Transverse colon (tissue), 4 donors: ENCODE data around the gene AFF1. TPM values are rescaled to one million over a fixed set of nuclear protein-coding genes. Genes with fewer than 3 reads are reported as not detected.

Source experiments
- DNase-seq: peaks from one replicate; pipeline ENCODE4 v3.0.0-alpha.2; 2019
- H3K27ac ChIP-seq, 4 donors: fragments of 200-600 bp; sonication (generic); 2 replicates each; pipeline ENCODE4 v1.5.1; 2016 to 2018; ENCODE audit warnings: inconsistent platforms in 4 of 4
- H3K27me3 ChIP-seq: fragments of 200-600 bp; sonication (generic); 2 replicates; pipeline ENCODE4 v1.5.1; 2017; ENCODE audit warnings: inconsistent platforms
- H3K36me3 ChIP-seq, 4 donors: fragments of 200-600 bp; sonication (generic); 2 replicates each; pipeline ENCODE4 v1.5.1; 2017 to 2019; ENCODE audit warnings: inconsistent platforms in 4 of 4
- H3K4me1 ChIP-seq, 4 donors: fragments of 200-600 bp; sonication (generic); 2 replicates each; pipeline ENCODE4 v1.5.1; 2017 to 2020; ENCODE audit warnings: inconsistent platforms in 4 of 4
- H3K4me3 ChIP-seq, 4 donors: fragments of 200-600 bp; sonication (generic); 1 replicate in 1 of 4; 2 replicates in 3 of 4; pipeline versions ENCODE4 v1.5.1 to v1.6.1; 2017 to 2019; ENCODE audit warnings: inconsistent platforms in 4 of 4
- H3K9me3 ChIP-seq, 2 donors: fragments of 200-600 bp; sonication (generic); 2 replicates each; pipeline ENCODE4 v1.5.1; 2017 to 2019; ENCODE audit warnings: inconsistent platforms in 2 of 2
- EP300 ChIP-seq: sonication (generic); formaldehyde crosslinking; IDR thresholded peaks from one replicate; pipeline ENCODE4 v1.6.1; 2017; ENCODE audit warnings: antibody characterized with exemption, low read depth
- POLR2A ChIP-seq: fragments of 450-650 bp; IDR thresholded peaks from one replicate; pipeline ENCODE4 v1.6.1; 2016; ENCODE audit warnings: antibody characterized with exemption, mild to moderate bottlenecking, moderate library complexity
- POLR2AphosphoS5 ChIP-seq, 3 donors: sonication (generic); formaldehyde crosslinking; IDR thresholded peaks; one replicate each; pipeline ENCODE4 v1.6.1; 2016; ENCODE audit warnings: antibody characterized with exemption in 3 of 3
- WGBS, 2 donors: methylation state at CpG; one replicate each; pipeline ENCODE4 v1.1.5; 2018; ENCODE audit warnings: low coverage in 1 of 2; 5-methylcytosine and 5-hydroxymethylcytosine counted together
- in situ Hi-C, 4 donors: fragments of 200-750 bp; cut with MboI; loops; one replicate each; pipeline versions ENCODE4 v1.15.0 to v1.15.1; 2017; ENCODE audit warnings: low sequenced_read_pairs in 3 of 4, low pct_ligation_motif_present in 1 of 4, low pct_unique_long_range_greater_than_20kb in 1 of 4
- intact Hi-C: fragments of 100-400 bp; cut with DNase I; formaldehyde crosslinking; loops from one replicate; pipeline ENCODE4 v1.15.1; 2023; ENCODE audit warnings: low total_unique reads
- total RNA-seq, 4 donors: library from RNA; depleted of rRNA; stranded (reverse); fragments of >200 nt; gene quantifications; one replicate each; pipeline ENCODE4 v1.1.0, GENCODE V29; 2016
- TF ChIP-seq, protein P1 (sequence below), 5 experiments: fragments of 200-600 bp in 3 of 5; fragments of 450-650 bp in 2 of 5; sonication (generic) in 3 of 5; IDR thresholded peaks; 1 replicate in 2 of 5; 2 replicates in 3 of 5; pipeline ENCODE4 v1.5.1; 2016 to 2017; ENCODE audit warnings: antibody characterized with exemption in 5 of 5, inconsistent platforms in 3 of 5, mild to moderate bottlenecking in 2 of 5, moderate library complexity in 1 of 5

Gene AFF1
- total RNA-seq, 4 donors from 2014 or later = 77.1 to 151 (median 97.0) TPM

DNA sequence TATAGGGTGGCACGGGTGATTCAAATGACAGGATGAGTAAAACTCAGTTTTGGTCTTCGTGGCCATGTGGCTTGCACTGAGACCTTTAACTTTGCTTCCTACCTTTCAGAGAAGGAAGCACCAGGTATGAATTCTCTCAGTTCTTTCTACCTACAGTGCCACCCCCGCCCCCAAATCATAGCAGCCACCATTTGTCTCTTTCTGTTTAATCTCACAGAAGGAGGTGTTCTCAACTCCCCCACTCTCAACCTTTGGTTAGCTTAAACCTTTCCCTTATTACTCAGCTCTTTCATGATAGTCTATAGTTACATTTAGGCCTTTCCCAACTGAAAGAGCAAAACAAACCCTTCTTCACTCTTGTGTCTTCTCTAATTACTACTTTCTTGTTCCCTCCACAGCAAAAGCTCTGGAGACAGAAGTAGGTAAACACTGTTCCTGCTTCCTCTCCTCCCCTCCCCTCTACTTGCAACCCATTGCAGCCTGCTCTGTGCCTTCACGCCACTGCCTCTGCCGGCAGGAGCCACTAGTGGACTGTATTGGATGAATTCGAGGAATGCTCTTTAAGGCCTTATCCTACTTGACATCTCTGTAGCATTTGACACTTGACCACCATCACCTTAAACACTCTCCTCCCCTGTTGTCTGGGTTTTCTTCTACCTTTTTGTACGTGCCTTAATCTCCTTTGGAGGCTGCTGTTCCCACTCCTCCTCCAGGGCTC lies 123.7 kb downstream of the AFF1 start:
- Histone ChIP-seq H3K4me3 (no peak overlapping the region), H3K4me1 (peaks cover 53 to 80% (median 75%) of the 10 kb centered on the region in 4 donors), H3K9me3 (no peaks in the 10 kb centered on the region), H3K27me3 (no peaks in the 10 kb centered on the region), H3K36me3 (no peaks in the 10 kb centered on the region), H3K27ac (peak overlapping the region; percentile 71 to 84 (median 78))
- TF ChIP-seq, protein P1, sequence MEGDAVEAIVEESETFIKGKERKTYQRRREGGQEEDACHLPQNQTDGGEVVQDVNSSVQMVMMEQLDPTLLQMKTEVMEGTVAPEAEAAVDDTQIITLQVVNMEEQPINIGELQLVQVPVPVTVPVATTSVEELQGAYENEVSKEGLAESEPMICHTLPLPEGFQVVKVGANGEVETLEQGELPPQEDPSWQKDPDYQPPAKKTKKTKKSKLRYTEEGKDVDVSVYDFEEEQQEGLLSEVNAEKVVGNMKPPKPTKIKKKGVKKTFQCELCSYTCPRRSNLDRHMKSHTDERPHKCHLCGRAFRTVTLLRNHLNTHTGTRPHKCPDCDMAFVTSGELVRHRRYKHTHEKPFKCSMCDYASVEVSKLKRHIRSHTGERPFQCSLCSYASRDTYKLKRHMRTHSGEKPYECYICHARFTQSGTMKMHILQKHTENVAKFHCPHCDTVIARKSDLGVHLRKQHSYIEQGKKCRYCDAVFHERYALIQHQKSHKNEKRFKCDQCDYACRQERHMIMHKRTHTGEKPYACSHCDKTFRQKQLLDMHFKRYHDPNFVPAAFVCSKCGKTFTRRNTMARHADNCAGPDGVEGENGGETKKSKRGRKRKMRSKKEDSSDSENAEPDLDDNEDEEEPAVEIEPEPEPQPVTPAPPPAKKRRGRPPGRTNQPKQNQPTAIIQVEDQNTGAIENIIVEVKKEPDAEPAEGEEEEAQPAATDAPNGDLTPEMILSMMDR (IDR thresholded peaks at IDR 0.05) = peak in 2 of 5 experiments; percentile 17 to 32
- TF ChIP-seq EP300 (no peak), POLR2AphosphoS5 (IDR thresholded peaks at IDR 0.05) (no peak), POLR2A (no peak)
- in situ Hi-C loops (no loop called here), intact Hi-C loops (loop anchor here (10.0 kb wide), 1 partner anchor 54 kb away; no protein-coding TSS in a partner anchor)
- DNase-seq = no peak
- 41 to 60% methylated on average over 6 to 7 of the region's 7 CpGs for whole genome bisulfite sequencing, 2 donors

- DNase-seq = no peak
- Histone ChIP-seq H3K36me3 (peaks cover 0 to 4% (median 0%) of the 10 kb centered on the region in 4 donors), H3K9me3 (no peaks in the 10 kb centered on the region), H3K4me3 (no peak overlapping the region), H3K4me1 (peaks cover 33 to 56% (median 52%) of the 10 kb centered on the region in 4 donors), H3K27me3 (no peaks in the 10 kb centered on the region), H3K27ac (peak overlapping the region; percentile 71 to 84 (median 78))
- 45 to 57% methylated on average over 5 of the region's 5 CpGs for WGBS, 2 donors
- TF ChIP-seq EP300 = no peak
- peak; percentile 31 to 79 (median 57) for TF ChIP-seq POLR2AphosphoS5 (IDR thresholded peaks at IDR 0.05)
- TF ChIP-seq, protein P1 (IDR thresholded peaks at IDR 0.05) = no peak
- intact Hi-C loops = no loop called here
- in situ Hi-C loops = no loop called here
These were observed 126.1 kb downstream of the AFF1 start for GRCh38 chr4:87060957-87061356.

- peaks cover 10 to 49% (median 24%) of the 10 kb centered on the region in 4 donors for H3K4me1 ChIP-seq
- 78% methylated on average over 6 of the region's 6 CpGs; no CpG with 5 or more reads in 1 of the 2 donors for WGBS, 2 donors
- in situ Hi-C loops (no loop called here), intact Hi-C loops (no loop called here)
- no peak overlapping the region for H3K27ac ChIP-seq
- no peaks in the 10 kb centered on the region for H3K9me3 ChIP-seq
- TF ChIP-seq EP300 (no peak), POLR2AphosphoS5 (IDR thresholded peaks at IDR 0.05) (no peak), POLR2A (no peak)
- TF ChIP-seq, protein P1 (IDR thresholded peaks at IDR 0.05) = no peak
- H3K4me3 ChIP-seq = no peak overlapping the region
- peaks cover 0 to 4% (median 0%) of the 10 kb centered on the region in 4 donors for H3K36me3 ChIP-seq
- no peak for DNase-seq
- no peaks in the 10 kb centered on the region for H3K27me3 ChIP-seq
These were observed 130.2 kb downstream of the AFF1 start for GRCh38 chr4:87065021-87065420.

- Histone ChIP-seq H3K4me1 (peaks cover 11 to 52% (median 21%) of the 10 kb centered on the region in 4 donors), H3K9me3 (no peaks in the 10 kb centered on the region), H3K36me3 (peaks cover 0 to 4% (median 0%) of the 10 kb centered on the region in 4 donors), H3K4me3 (no peak overlapping the region), H3K27ac (peak overlapping the region in 1 of 4 donors; percentile 85), H3K27me3 (no peaks in the 10 kb centered on the region)
- TF ChIP-seq, protein P1 (IDR thresholded peaks at IDR 0.05) = no peak
- TF ChIP-seq POLR2A (no peak), EP300 (no peak), POLR2AphosphoS5 (IDR thresholded peaks at IDR 0.05) (no peak)
- no peak for DNase-seq
- in situ Hi-C loops = no loop called here
- 71 to 89% methylated on average over 4 of the region's 4 CpGs for WGBS, 2 donors
- intact Hi-C loops = no loop called here
These were observed 131.8 kb downstream of the AFF1 start for GRCh38 chr4:87066403-87067123.
